Pancreas (tissue), 10 donors: ENCODE data around the gene R3HDM1. TPM values are rescaled to one million over a fixed set of nuclear protein-coding genes. Genes with fewer than 3 reads are reported as not detected.
A peak's percentile ranks its signal among the peaks of the same experiment; 100 is the strongest.
"Not testable (repeated sequence)": the region's sequence is repeated elsewhere in the genome, so short reads cannot be mapped to it uniquely, and the experiment has no call there.

ENCODE experiments used
- ATAC-seq, 4 donors: fragments of 200-7000 bp; cut with Tn5 transposase; one replicate each; pipeline versions ENCODE4 v1.8.0 to v1.9.1; 2020; ENCODE audit warnings: mild to moderate bottlenecking in 4 of 4, moderate library complexity in 4 of 4
- DNase-seq, 6 donors: peaks; one replicate each; pipeline ENCODE4 v3.0.0-alpha.2; 2020
- FAIRE-seq: peaks from 2 replicates; lab custom pipeline; 2012; peaks lifted over from hg19 to GRCh38; lab: Jason Lieb, UNC
- H3K27ac ChIP-seq, 4 donors: fragments of 200-600 bp; sonication (generic); 1 replicate in 3 of 4; 2 replicates in 1 of 4; pipeline versions ENCODE4 v1.5.0 to v1.8.0; 2020
- H3K27me3 ChIP-seq, 4 donors: fragments of 200-600 bp; one replicate each; pipeline ENCODE4 v1.8.0; 2021
- H3K36me3 ChIP-seq, 3 donors: fragments of 200-600 bp; sonication (generic) in 1 of 3; one replicate each; pipeline versions ENCODE4 v1.5.0 to v1.8.0; 2020 to 2021
- H3K4me1 ChIP-seq, 3 donors: fragments of 200-600 bp; one replicate each; pipeline ENCODE4 v1.8.0; 2021
- H3K4me3 ChIP-seq, 4 donors: fragments of 200-600 bp; sonication (generic) in 2 of 4; one replicate each; pipeline versions ENCODE4 v1.5.0 to v1.8.0; 2020 to 2021
- H3K9me3 ChIP-seq, 4 donors: fragments of 200-600 bp; one replicate each; pipeline ENCODE4 v1.8.0; 2021
- WGBS, 2 donors: extraction: QIAGEN DNeasy Blood & Tissue Kit; methylation state at CpG; one replicate each; pipeline ENCODE4 v1.1.7; 2013; 5-methylcytosine and 5-hydroxymethylcytosine counted together
- intact Hi-C, 3 donors: fragments of 100-400 bp; cut with DNase I; formaldehyde crosslinking; loops; one replicate each; pipeline versions ENCODE4 v1.11.1 to v1.14.2; 2022
- polyA plus RNA-seq, 2 donors: library from polyadenylated mRNA; stranded (reverse); fragments of 200-250 nt; gene quantifications; one replicate each; pipeline ENCODE4 v1.2.3, GENCODE V29; 2013
- total RNA-seq, 6 donors: library from RNA; stranded (reverse); fragmentation: NEBNext Ultra II Directional in 4 of 6; extraction: Animal tissue kit (Norgen Biotek cat#: 25700) in 4 of 6; gene quantifications; one replicate each; pipeline versions ENCODE4 v1.2.1 to v1.2.4, GENCODE V29; 2021 to 2023
- TF ChIP-seq, protein P1 (sequence below), 4 donors: fragments of 200-600 bp; sonication (generic) in 3 of 4; IDR thresholded peaks; one replicate each; pipeline versions ENCODE4 v1.5.0 to v1.8.0; 2021; ENCODE audit warnings: antibody characterized with exemption in 4 of 4
- donor health status: healthy with polysubstance abuse.
- donor health status: DM: no; HTN: no; CAD: no; lungs with moderate emphysema.
- donor health status: DM: no; HTN: no; CAD: no.
- donor health status: control.
- donor health status: control.
- donor health status: Bipolar disorder and iron deficiency.
- donor health status: DM: yes; HTN: yes; CAD: no.
- donor health status: DM: no; HTN: no; CAD: no.
- donor health status: DM: no; HTN: no; CAD: no.
- donor health status: DM: yes; HTN: yes; CAD: no.

Gene R3HDM1
- total and polyA plus RNA-seq, 8 donors: 6.8 to 16.0 (median 10.9) TPM

- ATAC-seq: no peak
- Histone ChIP-seq H3K4me1 (no peaks in the 10 kb centered on the region), H3K4me3 (no peak overlapping the region), H3K27me3 (no peaks in the 10 kb centered on the region), H3K9me3 (no peaks in the 10 kb centered on the region), H3K36me3 (no peaks in the 10 kb centered on the region), H3K27ac (no peak overlapping the region)
- TF ChIP-seq, protein P1, sequence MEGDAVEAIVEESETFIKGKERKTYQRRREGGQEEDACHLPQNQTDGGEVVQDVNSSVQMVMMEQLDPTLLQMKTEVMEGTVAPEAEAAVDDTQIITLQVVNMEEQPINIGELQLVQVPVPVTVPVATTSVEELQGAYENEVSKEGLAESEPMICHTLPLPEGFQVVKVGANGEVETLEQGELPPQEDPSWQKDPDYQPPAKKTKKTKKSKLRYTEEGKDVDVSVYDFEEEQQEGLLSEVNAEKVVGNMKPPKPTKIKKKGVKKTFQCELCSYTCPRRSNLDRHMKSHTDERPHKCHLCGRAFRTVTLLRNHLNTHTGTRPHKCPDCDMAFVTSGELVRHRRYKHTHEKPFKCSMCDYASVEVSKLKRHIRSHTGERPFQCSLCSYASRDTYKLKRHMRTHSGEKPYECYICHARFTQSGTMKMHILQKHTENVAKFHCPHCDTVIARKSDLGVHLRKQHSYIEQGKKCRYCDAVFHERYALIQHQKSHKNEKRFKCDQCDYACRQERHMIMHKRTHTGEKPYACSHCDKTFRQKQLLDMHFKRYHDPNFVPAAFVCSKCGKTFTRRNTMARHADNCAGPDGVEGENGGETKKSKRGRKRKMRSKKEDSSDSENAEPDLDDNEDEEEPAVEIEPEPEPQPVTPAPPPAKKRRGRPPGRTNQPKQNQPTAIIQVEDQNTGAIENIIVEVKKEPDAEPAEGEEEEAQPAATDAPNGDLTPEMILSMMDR (IDR thresholded peaks at IDR 0.05): no peak
- FAIRE-seq: no peak
- intact Hi-C loops: no loop called here
- WGBS, 2 donors: 100% methylated on average over 1 of the region's 1 CpG
- no peak for DNase-seq
Observed at GRCh38 chr2:135525786-135526185, 5.5 kb upstream of the R3HDM1 start.

DNA sequence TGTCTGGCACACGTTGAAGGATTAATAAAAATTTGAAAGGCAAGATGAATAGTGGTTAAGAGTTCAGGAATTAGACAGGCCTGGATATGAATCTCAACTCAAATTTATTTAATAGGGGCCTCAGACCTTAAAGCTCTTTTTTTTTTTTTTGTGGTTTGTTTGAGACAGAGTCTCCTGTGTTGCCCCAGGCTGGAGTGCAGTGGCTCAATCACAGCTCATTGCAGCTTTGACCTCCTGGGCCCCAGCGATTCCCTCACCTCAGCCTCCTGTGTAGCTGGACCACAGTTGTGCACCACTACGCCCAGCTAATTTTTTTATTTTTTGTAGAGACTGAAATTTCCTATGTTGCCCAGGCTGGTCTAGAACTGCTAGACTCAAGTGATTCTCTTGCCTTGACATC, 3.3 kb upstream of the R3HDM1 start:
- Histone ChIP-seq H3K9me3 (no peaks in the 10 kb centered on the region), H3K27ac (no peak overlapping the region), H3K4me1 (peaks cover 0 to 10% (median 6%) of the 10 kb centered on the region in 3 donors), H3K4me3 (no peak overlapping the region), H3K36me3 (no peaks in the 10 kb centered on the region), H3K27me3 (no peaks in the 10 kb centered on the region)
- intact Hi-C loops: no loop called here
- FAIRE-seq (no peak), DNase-seq (no peak), ATAC-seq (no peak)
- TF ChIP-seq, protein P1 (IDR thresholded peaks at IDR 0.05): no peak
- 93 to 98% methylated on average over 3 of the region's 3 CpGs for whole genome bisulfite sequencing, 2 donors

DNA sequence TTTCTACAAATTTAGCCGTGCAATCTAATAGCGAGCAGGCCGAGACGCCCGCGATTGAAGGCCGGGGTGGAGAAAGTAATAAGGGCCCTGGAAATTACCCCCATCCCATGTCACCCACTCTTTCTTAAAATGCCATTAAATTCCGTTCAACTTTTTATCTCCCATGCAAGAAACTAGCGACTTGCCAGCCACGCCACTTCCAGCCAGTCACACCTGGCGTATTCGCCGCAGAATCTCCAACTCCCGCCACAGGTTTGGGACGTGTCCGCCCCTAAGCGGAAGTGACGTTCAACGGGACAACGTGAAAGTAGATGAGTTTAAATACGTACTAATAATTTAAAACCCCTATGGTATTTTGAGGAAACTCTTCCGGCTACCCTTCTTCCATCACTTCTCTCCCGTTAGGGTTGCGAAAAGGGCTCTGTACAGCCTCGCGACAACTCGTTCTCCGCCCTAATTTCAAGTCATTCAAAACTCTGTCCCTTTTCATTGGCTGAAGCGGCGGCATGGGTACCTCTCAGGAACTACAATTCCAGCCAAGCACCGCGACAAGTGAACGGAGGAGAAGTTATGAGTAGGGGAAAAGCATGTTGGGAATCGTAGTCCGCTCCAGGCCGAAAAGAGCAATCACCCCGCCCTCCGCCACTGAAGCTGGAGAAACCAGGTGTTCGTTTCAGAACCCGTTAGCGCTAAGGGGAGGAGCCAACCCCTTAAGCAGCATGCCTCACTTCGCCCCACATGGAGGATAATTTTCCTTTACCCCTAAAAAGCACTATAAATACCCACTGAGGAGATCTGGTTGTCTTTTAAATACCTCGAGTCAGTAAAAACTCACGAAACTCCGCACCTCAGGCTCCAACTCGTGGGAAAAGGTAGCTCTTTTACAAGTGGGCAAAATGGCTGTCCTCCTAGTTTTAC, 712 bp upstream of the R3HDM1 start, which contains the start of gene ZRANB3:
ZRANB3 (minus strand) TSS at position 906 of the 918 bp plus-strand sequence.
- DNase-seq (peak; percentile 81 to 97 (median 94)), ATAC-seq (peak; percentile 80 to 91 (median 85)), FAIRE-seq (peak; percentile 90)
- 0% methylated on average over 46 of the region's 46 CpGs for WGBS, 2 donors
- H3K27me3 ChIP-seq: no peaks in the 10 kb centered on the region
- intact Hi-C loops: no loop called here
- H3K9me3 ChIP-seq: no peaks in the 10 kb centered on the region
- peak within 1 kb of the TSS; percentile 83 to 91 (median 88) for H3K27ac ChIP-seq
- no peaks in the 10 kb centered on the region for H3K36me3 ChIP-seq
- TF ChIP-seq, protein P1 (IDR thresholded peaks at IDR 0.05): no peak
- H3K4me1 ChIP-seq: peaks cover 0 to 11% (median 6%) of the 10 kb centered on the region in 3 donors
- H3K4me3 ChIP-seq: peak within 1 kb of the TSS; percentile 68 to 98 (median 92)

DNA sequence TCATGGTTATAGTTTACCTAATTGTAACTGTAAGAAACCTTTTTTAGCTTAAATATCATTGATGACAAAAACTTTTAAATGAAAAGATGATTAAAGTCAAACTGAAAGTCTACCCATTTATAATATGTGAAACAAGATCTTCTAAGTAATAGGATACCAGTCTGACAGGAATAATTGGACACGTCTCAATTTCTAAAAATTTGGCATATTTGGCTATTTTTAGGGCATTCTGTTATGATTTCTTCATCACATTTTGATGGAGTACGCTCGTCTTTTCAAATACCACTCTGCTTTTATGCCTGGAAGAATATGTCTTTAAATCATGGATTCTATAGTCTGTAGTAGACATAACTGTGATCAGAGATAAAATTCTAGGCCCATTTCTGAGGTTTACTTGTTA, 1.3 kb downstream of the R3HDM1 start:
- Histone ChIP-seq H3K27ac (no peak overlapping the region), H3K4me3 (peak overlapping the region in 2 of 4 donors; percentile 89 to 98)
- intact Hi-C loops: no loop called here

GRCh38 chr2:135533545-135533944, 2.3 kb downstream of the R3HDM1 start:
- ATAC-seq, intact Hi-C loops, H3K4me3 ChIP-seq, H3K27ac ChIP-seq, FAIRE-seq, H3K36me3 ChIP-seq, DNase-seq, H3K27me3 ChIP-seq, H3K9me3 ChIP-seq: not testable (repeated sequence)
- 97 to 98% methylated on average over 15 of the region's 15 CpGs for WGBS, 2 donors
- peaks cover 0 to 11% (median 6%) of the 10 kb centered on the region in 3 donors for H3K4me1 ChIP-seq

More for the DNA sequence above, 1.3 kb downstream of the R3HDM1 start:
- Histone ChIP-seq H3K4me1 (peaks cover 0 to 11% (median 6%) of the 10 kb centered on the region in 3 donors), H3K36me3 (no peaks in the 10 kb centered on the region), H3K27me3 (no peaks in the 10 kb centered on the region), H3K9me3 (no peaks in the 10 kb centered on the region)
- ATAC-seq (no peak), FAIRE-seq (no peak), DNase-seq (no peak)
- TF ChIP-seq, protein P1 (IDR thresholded peaks at IDR 0.05): no peak
- 56 to 60% methylated on average over 3 of the region's 3 CpGs for WGBS, 2 donors
